ENCODE measurements around the gene KCP.

- no peak for TF ChIP-seq CTCF (IDR thresholded peaks at IDR 0.05)
- TF ChIP-seq POLR2AphosphoS5 (IDR thresholded peaks at IDR 0.05), result no peak
These were observed 6.1 kb upstream of the KCP start for GRCh38 chr7:128916643-128916915.

Measured in breast epithelium (tissue), 3 donors.